GM03348 (cell line): ENCODE measurements around the gene INTS6.

Experiments
- DNase-seq: peaks from one replicate; pipeline ENCODE4 v3.0.0; 2012; ENCODE audit warnings: low spot score

Gene INTS6

GRCh38 chr13:51342706-51343105 is 110.1 kb downstream of the INTS6 start:
- DNase-seq = peak; percentile 73

- no peak for DNase-seq
Observed at GRCh38 chr13:51341791-51342190, 111.0 kb downstream of the INTS6 start.

- DNase-seq = no peak
Observed at GRCh38 chr13:51341232-51341631, 111.6 kb downstream of the INTS6 start.

- no peak for DNase-seq
Observed at GRCh38 chr13:51339952-51340732, 112.7 kb downstream of the INTS6 start.

- no peak for DNase-seq
Observed at GRCh38 chr13:51339354-51339753, 113.5 kb downstream of the INTS6 start, which contains the start of gene SERPINE3. Gene SERPINE3 (plus strand): TSS chr13:51339691. CDS start chr13:51341092, 1,401 bp downstream.

GRCh38 chr13:51336746-51337145 is 116.1 kb downstream of the INTS6 start:
- DNase-seq = no peak

GRCh38 chr13:51333826-51334225 is 119.0 kb downstream of the INTS6 start:
- DNase-seq = no peak

- DNase-seq = no peak
Observed at GRCh38 chr13:51333421-51333820, 119.4 kb downstream of the INTS6 start.

GRCh38 chr13:51332566-51333361 is 120.1 kb downstream of the INTS6 start:
- DNase-seq = no peak

GRCh38 chr13:51331354-51331861 is 121.4 kb downstream of the INTS6 start:
- DNase-seq = no peak

- peak; percentile 46 for DNase-seq
Observed at GRCh38 chr13:51330791-51331190, 122.0 kb downstream of the INTS6 start.

- no peak for DNase-seq
Observed at GRCh38 chr13:51329606-51330005, 123.2 kb downstream of the INTS6 start.

- DNase-seq = no peak
Observed at GRCh38 chr13:51328488-51328887, 124.3 kb downstream of the INTS6 start.

- no peak for DNase-seq
Observed at GRCh38 chr13:51327961-51328360, 124.9 kb downstream of the INTS6 start.

GRCh38 chr13:51326777-51327176 is 126.1 kb downstream of the INTS6 start:
- DNase-seq = no peak

- DNase-seq = no peak
Observed at GRCh38 chr13:51325837-51326236, 127.0 kb downstream of the INTS6 start.

- DNase-seq = no peak
Observed at GRCh38 chr13:51324714-51325420, 128.0 kb downstream of the INTS6 start.

GRCh38 chr13:51323824-51324511 is 128.9 kb downstream of the INTS6 start:
- DNase-seq = no peak

GRCh38 chr13:51322826-51323225 is 130.0 kb downstream of the INTS6 start:
- no peak for DNase-seq

- no peak for DNase-seq
Observed at GRCh38 chr13:51321836-51322235, 131.0 kb downstream of the INTS6 start.

GRCh38 chr13:51318876-51319275 is 134.0 kb downstream of the INTS6 start:
- DNase-seq = no peak

- DNase-seq = no peak
Observed at GRCh38 chr13:51318015-51318414, 134.8 kb downstream of the INTS6 start.
